Measurements from ENCODE around the gene MBP.

The MBP gene

GRCh38 chr18:77002496-77002895 lies 130.1 kb downstream of the MBP start:
- no peak overlapping the region for H4K5ac ChIP-seq (ENCODE audit: low read length)
- H2BK120ac ChIP-seq (ENCODE audit: low read depth, low read length), result no peak overlapping the region
- no peak overlapping the region for H3K18ac ChIP-seq (ENCODE audit: low read length)
- no peak overlapping the region for H2AK5ac ChIP-seq (ENCODE audit: low read length)
- no peak overlapping the region for H3K4me2 ChIP-seq (ENCODE audit: low read length)
- no peak overlapping the region for H3K23ac ChIP-seq (ENCODE audit: low read length)
- no peak overlapping the region for H2BK15ac ChIP-seq (replicated peaks; ENCODE audit: low read depth)
- no peak overlapping the region for H3K9ac ChIP-seq (ENCODE audit: low read length)
- H3K27ac ChIP-seq (ENCODE audit: low read depth, low read length), result no peak overlapping the region
- H3K36me3 ChIP-seq (ENCODE audit: control insufficient read depth, insufficient read depth, low read length), result no peaks in the 10 kb centered on the region
- no peaks in the 10 kb centered on the region for H3K27me3 ChIP-seq (ENCODE audit: insufficient read depth, low read length, poor library complexity)
- no peak for DNase-seq
- no peaks in the 10 kb centered on the region for H3K4me1 ChIP-seq (ENCODE audit: control insufficient read depth, low read depth, low read length)
- no peak overlapping the region for H3K56ac ChIP-seq (ENCODE audit: low read length)
- H4K8ac ChIP-seq (ENCODE audit: low read depth, low read length), result no peak overlapping the region
- H3K4me3 ChIP-seq (ENCODE audit: low read length), result no peak overlapping the region
- no CpG with 5 or more reads among the region's 10 CpGs for WGBS (ENCODE audit: extremely low coverage, insufficient coverage, low lambda C conversion rate)
- no peak overlapping the region for H2BK5ac ChIP-seq (ENCODE audit: low read length)
- no peak overlapping the region for H3K4ac ChIP-seq (ENCODE audit: low read depth, low read length)
- no peaks in the 10 kb centered on the region for H3K79me1 ChIP-seq (ENCODE audit: low read length)
- no peaks in the 10 kb centered on the region for H3K79me2 ChIP-seq (ENCODE audit: control insufficient read depth, insufficient read depth, low read length)

DNA sequence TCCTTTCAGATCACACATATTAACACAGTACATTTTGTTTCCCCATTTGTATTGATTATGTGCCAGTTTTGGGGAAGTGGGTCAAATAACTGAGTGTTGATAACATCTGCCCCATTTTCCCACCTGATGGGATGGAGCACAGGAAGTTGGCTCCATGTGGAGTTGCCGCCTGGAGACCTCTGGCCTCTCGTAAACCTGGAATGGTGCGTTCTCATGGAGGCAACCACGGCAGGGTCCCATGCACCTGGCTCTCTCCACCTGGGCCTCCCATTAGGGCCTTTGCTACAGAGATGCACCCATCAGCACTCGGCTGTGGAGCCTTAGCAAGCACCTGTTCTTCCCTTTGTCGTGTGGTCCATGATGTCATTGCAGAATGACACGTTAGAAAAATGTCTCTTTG lies 130.6 kb downstream of the MBP start:
- Histone ChIP-seq H3K9ac (ENCODE audit: low read length) (no peak overlapping the region), H2BK5ac (ENCODE audit: low read length) (no peak overlapping the region), H3K79me1 (ENCODE audit: low read length) (no peaks in the 10 kb centered on the region), H3K27me3 (ENCODE audit: insufficient read depth, low read length, poor library complexity) (no peaks in the 10 kb centered on the region), H2BK120ac (ENCODE audit: low read depth, low read length) (no peak overlapping the region), H3K4me3 (ENCODE audit: low read length) (no peak overlapping the region), H3K23ac (ENCODE audit: low read length) (no peak overlapping the region), H4K8ac (ENCODE audit: low read depth, low read length) (no peak overlapping the region), H3K56ac (ENCODE audit: low read length) (no peak overlapping the region), H3K4me2 (ENCODE audit: low read length) (no peak overlapping the region), H4K5ac (ENCODE audit: low read length) (no peak overlapping the region), H2AK5ac (ENCODE audit: low read length) (no peak overlapping the region), H3K27ac (ENCODE audit: low read depth, low read length) (no peak overlapping the region), H2BK15ac (replicated peaks; ENCODE audit: low read depth) (no peak overlapping the region), H3K4me1 (ENCODE audit: control insufficient read depth, low read depth, low read length) (no peaks in the 10 kb centered on the region), H3K4ac (ENCODE audit: low read depth, low read length) (no peak overlapping the region), H3K79me2 (ENCODE audit: control insufficient read depth, insufficient read depth, low read length) (no peaks in the 10 kb centered on the region), H3K18ac (ENCODE audit: low read length) (no peak overlapping the region), H3K36me3 (ENCODE audit: control insufficient read depth, insufficient read depth, low read length) (no peaks in the 10 kb centered on the region)
- DNase-seq, result no peak
- WGBS (ENCODE audit: extremely low coverage, insufficient coverage, low lambda C conversion rate), result no CpG with 5 or more reads among the region's 7 CpGs

- H2BK120ac ChIP-seq (ENCODE audit: low read depth, low read length), result no peak overlapping the region
- H2BK5ac ChIP-seq (ENCODE audit: low read length), result no peak overlapping the region
- DNase-seq, result no peak
- H3K4me3 ChIP-seq (ENCODE audit: low read length), result no peak overlapping the region
- WGBS (ENCODE audit: extremely low coverage, insufficient coverage, low lambda C conversion rate), result no CpG with 5 or more reads among the region's 19 CpGs
- no peak overlapping the region for H3K23ac ChIP-seq (ENCODE audit: low read length)
- no peak overlapping the region for H3K56ac ChIP-seq (ENCODE audit: low read length)
- no peaks in the 10 kb centered on the region for H3K36me3 ChIP-seq (ENCODE audit: control insufficient read depth, insufficient read depth, low read length)
- H3K18ac ChIP-seq (ENCODE audit: low read length), result no peak overlapping the region
- no peaks in the 10 kb centered on the region for H3K79me2 ChIP-seq (ENCODE audit: control insufficient read depth, insufficient read depth, low read length)
- H3K27ac ChIP-seq (ENCODE audit: low read depth, low read length), result no peak overlapping the region
- H3K4ac ChIP-seq (ENCODE audit: low read depth, low read length), result no peak overlapping the region
- no peak overlapping the region for H4K8ac ChIP-seq (ENCODE audit: low read depth, low read length)
- no peaks in the 10 kb centered on the region for H3K4me1 ChIP-seq (ENCODE audit: control insufficient read depth, low read depth, low read length)
- H2BK15ac ChIP-seq (replicated peaks; ENCODE audit: low read depth), result no peak overlapping the region
- H3K4me2 ChIP-seq (ENCODE audit: low read length), result no peak overlapping the region
- no peak overlapping the region for H2AK5ac ChIP-seq (ENCODE audit: low read length)
- no peaks in the 10 kb centered on the region for H3K79me1 ChIP-seq (ENCODE audit: low read length)
- H3K9ac ChIP-seq (ENCODE audit: low read length), result no peak overlapping the region
- H4K5ac ChIP-seq (ENCODE audit: low read length), result no peak overlapping the region
- H3K27me3 ChIP-seq (ENCODE audit: insufficient read depth, low read length, poor library complexity), result no peaks in the 10 kb centered on the region
Measured at GRCh38 chr18:77001041-77001440, 131.5 kb downstream of the MBP start.

DNA sequence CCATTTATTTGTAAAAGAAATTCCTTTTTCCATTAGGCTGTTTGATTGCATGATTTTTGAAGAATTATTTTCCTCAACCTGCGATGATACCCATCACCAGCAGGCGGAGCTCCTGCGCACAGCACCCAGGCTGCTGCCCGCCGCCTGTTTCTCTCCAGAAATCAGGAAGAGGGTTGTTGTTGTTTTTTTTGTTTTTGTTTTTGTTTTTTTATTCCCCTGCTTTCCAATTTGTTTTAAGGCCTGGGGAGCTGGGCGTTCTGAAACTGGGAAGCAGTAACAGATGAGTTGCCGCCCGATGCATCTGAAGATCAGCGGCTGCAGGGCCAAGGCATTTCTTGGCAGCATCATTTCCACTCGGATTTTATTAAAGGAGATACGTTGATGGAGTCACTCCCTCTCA lies 132.1 kb downstream of the MBP start:
- no CpG with 5 or more reads among the region's 11 CpGs for WGBS (ENCODE audit: extremely low coverage, insufficient coverage, low lambda C conversion rate)
- H2BK120ac ChIP-seq (ENCODE audit: low read depth, low read length), result no peak overlapping the region

GRCh38 chr18:76999077-76999476 lies 133.5 kb downstream of the MBP start:
- H4K5ac ChIP-seq (ENCODE audit: low read length), result no peak overlapping the region
- H3K4me1 ChIP-seq (ENCODE audit: control insufficient read depth, low read depth, low read length), result no peaks in the 10 kb centered on the region
- H3K56ac ChIP-seq (ENCODE audit: low read length), result no peak overlapping the region
- peak overlapping the region; percentile 45 for H3K23ac ChIP-seq (ENCODE audit: low read length)
- no peak overlapping the region for H3K4ac ChIP-seq (ENCODE audit: low read depth, low read length)
- no peak overlapping the region for H2AK5ac ChIP-seq (ENCODE audit: low read length)
- H3K9ac ChIP-seq (ENCODE audit: low read length), result no peak overlapping the region
- H3K18ac ChIP-seq (ENCODE audit: low read length), result no peak overlapping the region
- WGBS (ENCODE audit: extremely low coverage, insufficient coverage, low lambda C conversion rate), result no CpG with 5 or more reads among the region's 13 CpGs
- no peak overlapping the region for H2BK5ac ChIP-seq (ENCODE audit: low read length)
- H2BK15ac ChIP-seq (replicated peaks; ENCODE audit: low read depth), result no peak overlapping the region
- H3K79me1 ChIP-seq (ENCODE audit: low read length), result no peaks in the 10 kb centered on the region
- no peak overlapping the region for H2BK120ac ChIP-seq (ENCODE audit: low read depth, low read length)
- no peaks in the 10 kb centered on the region for H3K27me3 ChIP-seq (ENCODE audit: insufficient read depth, low read length, poor library complexity)
- H3K79me2 ChIP-seq (ENCODE audit: control insufficient read depth, insufficient read depth, low read length), result no peaks in the 10 kb centered on the region
- DNase-seq, result no peak
- H4K8ac ChIP-seq (ENCODE audit: low read depth, low read length), result no peak overlapping the region
- no peak overlapping the region for H3K4me3 ChIP-seq (ENCODE audit: low read length)
- H3K27ac ChIP-seq (ENCODE audit: low read depth, low read length), result no peak overlapping the region
- H3K4me2 ChIP-seq (ENCODE audit: low read length), result no peak overlapping the region
- no peaks in the 10 kb centered on the region for H3K36me3 ChIP-seq (ENCODE audit: control insufficient read depth, insufficient read depth, low read length)

More for the DNA sequence above, 132.1 kb downstream of the MBP start:
- no peak overlapping the region for H2BK15ac ChIP-seq (replicated peaks; ENCODE audit: low read depth)
- H3K4me2 ChIP-seq (ENCODE audit: low read length), result no peak overlapping the region
- H4K8ac ChIP-seq (ENCODE audit: low read depth, low read length), result no peak overlapping the region
- no peaks in the 10 kb centered on the region for H3K79me2 ChIP-seq (ENCODE audit: control insufficient read depth, insufficient read depth, low read length)
- no peak overlapping the region for H3K27ac ChIP-seq (ENCODE audit: low read depth, low read length)
- peak; percentile 23 for DNase-seq
- H2BK5ac ChIP-seq (ENCODE audit: low read length), result no peak overlapping the region
- H4K5ac ChIP-seq (ENCODE audit: low read length), result no peak overlapping the region
- H3K56ac ChIP-seq (ENCODE audit: low read length), result no peak overlapping the region
- no peak overlapping the region for H3K18ac ChIP-seq (ENCODE audit: low read length)
- H3K36me3 ChIP-seq (ENCODE audit: control insufficient read depth, insufficient read depth, low read length), result no peaks in the 10 kb centered on the region
- H2AK5ac ChIP-seq (ENCODE audit: low read length), result no peak overlapping the region
- no peaks in the 10 kb centered on the region for H3K4me1 ChIP-seq (ENCODE audit: control insufficient read depth, low read depth, low read length)
- no peak overlapping the region for H3K4me3 ChIP-seq (ENCODE audit: low read length)
- H3K23ac ChIP-seq (ENCODE audit: low read length), result no peak overlapping the region
- no peak overlapping the region for H3K4ac ChIP-seq (ENCODE audit: low read depth, low read length)
- no peaks in the 10 kb centered on the region for H3K79me1 ChIP-seq (ENCODE audit: low read length)
- no peaks in the 10 kb centered on the region for H3K27me3 ChIP-seq (ENCODE audit: insufficient read depth, low read length, poor library complexity)
- H3K9ac ChIP-seq (ENCODE audit: low read length), result no peak overlapping the region

- no CpG with 5 or more reads among the region's 38 CpGs for WGBS (ENCODE audit: extremely low coverage, insufficient coverage, low lambda C conversion rate)
- Histone ChIP-seq H3K79me2 (ENCODE audit: control insufficient read depth, insufficient read depth, low read length) (no peaks in the 10 kb centered on the region), H2BK120ac (ENCODE audit: low read depth, low read length) (no peak overlapping the region), H3K4me1 (ENCODE audit: control insufficient read depth, low read depth, low read length) (no peaks in the 10 kb centered on the region), H3K36me3 (ENCODE audit: control insufficient read depth, insufficient read depth, low read length) (no peaks in the 10 kb centered on the region), H3K4me3 (ENCODE audit: low read length) (no peak overlapping the region), H3K56ac (ENCODE audit: low read length) (no peak overlapping the region), H2AK5ac (ENCODE audit: low read length) (no peak overlapping the region), H3K27ac (ENCODE audit: low read depth, low read length) (no peak overlapping the region), H3K4me2 (ENCODE audit: low read length) (no peak overlapping the region), H3K4ac (ENCODE audit: low read depth, low read length) (no peak overlapping the region), H2BK5ac (ENCODE audit: low read length) (no peak overlapping the region), H3K27me3 (ENCODE audit: insufficient read depth, low read length, poor library complexity) (no peaks in the 10 kb centered on the region), H3K79me1 (ENCODE audit: low read length) (no peaks in the 10 kb centered on the region), H3K23ac (ENCODE audit: low read length) (no peak overlapping the region), H3K9ac (ENCODE audit: low read length) (no peak overlapping the region), H4K5ac (ENCODE audit: low read length) (no peak overlapping the region), H3K18ac (ENCODE audit: low read length) (no peak overlapping the region), H2BK15ac (replicated peaks; ENCODE audit: low read depth) (no peak overlapping the region), H4K8ac (ENCODE audit: low read depth, low read length) (no peak overlapping the region)
- no peak for DNase-seq
Measured at GRCh38 chr18:76997951-76998808, 134.4 kb downstream of the MBP start.

All from mesendoderm (in vitro differentiated cells).